ENCODE data around the gene TBX4. TPM values are rescaled to one million over a fixed set of nuclear protein-coding genes. Genes with fewer than 3 reads are reported as not detected.

Gene TBX4
- polyA plus RNA-seq, 1 donor (not counting 4 experiments of a cell fraction or from before 2014, with no cell fraction given): 0.04 TPM

DNA sequence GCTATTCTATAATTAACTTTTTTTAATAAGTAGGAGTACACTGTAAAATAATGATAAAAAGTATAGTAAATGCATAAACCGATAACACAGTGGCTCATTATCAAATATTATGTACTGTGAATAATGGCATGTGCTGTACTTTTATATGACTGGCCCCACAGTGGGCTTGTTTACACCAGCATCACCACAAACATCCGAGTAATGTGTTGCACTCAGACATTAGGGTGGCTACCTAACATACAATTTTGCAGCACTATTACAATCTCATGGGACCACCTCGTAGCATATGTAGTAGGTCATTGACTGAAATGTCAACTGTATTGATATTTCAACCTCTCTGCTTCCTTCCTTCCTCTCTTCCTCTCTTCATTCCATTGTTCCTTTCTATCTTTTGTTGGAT, 51.7 kb downstream of the TBX4 start:
- H3K27me3 ChIP-seq (ENCODE audit: control insufficient read depth, extremely low read depth, insufficient read depth, low read length): no peaks in the 10 kb centered on the region
- H2AFZ ChIP-seq (ENCODE audit: control insufficient read depth, low read length): no peak overlapping the region
- no peaks in the 10 kb centered on the region for H4K20me1 ChIP-seq (ENCODE audit: control insufficient read depth, extremely low read depth, insufficient read depth, low read length)
- H3K4me3 ChIP-seq (ENCODE audit: control insufficient read depth in 2 of 3, extremely low read depth in 1 of 3, insufficient read depth in 2 of 3, low read depth in 1 of 3, low read length in 3 of 3): no peak overlapping the region
- H3K9me1 ChIP-seq (ENCODE audit: control insufficient read depth, extremely low read depth, insufficient read depth, low read length): no peaks in the 10 kb centered on the region
- no peak overlapping the region for H3K9ac ChIP-seq (ENCODE audit: control insufficient read depth, extremely low read depth, insufficient read depth, low read length)
- no peaks in the 10 kb centered on the region for H3K79me2 ChIP-seq (ENCODE audit: control insufficient read depth, insufficient read depth, low read length)
- no peak overlapping the region for H3K27ac ChIP-seq (ENCODE audit: control insufficient read depth, insufficient read depth, low read length)
- no peak for DNase-seq (ENCODE audit: low read depth, low spot score)
- no peak for FAIRE-seq
- dilution Hi-C loops (cut with MboI; ENCODE audit: extremely low pct_ligation_motif_present, low sequenced_read_pairs): no loop called here
- TF ChIP-seq, protein P1, sequence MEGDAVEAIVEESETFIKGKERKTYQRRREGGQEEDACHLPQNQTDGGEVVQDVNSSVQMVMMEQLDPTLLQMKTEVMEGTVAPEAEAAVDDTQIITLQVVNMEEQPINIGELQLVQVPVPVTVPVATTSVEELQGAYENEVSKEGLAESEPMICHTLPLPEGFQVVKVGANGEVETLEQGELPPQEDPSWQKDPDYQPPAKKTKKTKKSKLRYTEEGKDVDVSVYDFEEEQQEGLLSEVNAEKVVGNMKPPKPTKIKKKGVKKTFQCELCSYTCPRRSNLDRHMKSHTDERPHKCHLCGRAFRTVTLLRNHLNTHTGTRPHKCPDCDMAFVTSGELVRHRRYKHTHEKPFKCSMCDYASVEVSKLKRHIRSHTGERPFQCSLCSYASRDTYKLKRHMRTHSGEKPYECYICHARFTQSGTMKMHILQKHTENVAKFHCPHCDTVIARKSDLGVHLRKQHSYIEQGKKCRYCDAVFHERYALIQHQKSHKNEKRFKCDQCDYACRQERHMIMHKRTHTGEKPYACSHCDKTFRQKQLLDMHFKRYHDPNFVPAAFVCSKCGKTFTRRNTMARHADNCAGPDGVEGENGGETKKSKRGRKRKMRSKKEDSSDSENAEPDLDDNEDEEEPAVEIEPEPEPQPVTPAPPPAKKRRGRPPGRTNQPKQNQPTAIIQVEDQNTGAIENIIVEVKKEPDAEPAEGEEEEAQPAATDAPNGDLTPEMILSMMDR (optimal IDR thresholded peaks at IDR 0.05 in 1 of 3, IDR thresholded peaks at IDR 0.05 in 1 of 3, conservative IDR thresholded peaks at IDR 0.05 in 1 of 3; ENCODE audit: extremely low read depth in 1 of 3, insufficient read depth in 2 of 3, low read length in 3 of 3): no peak
- TF ChIP-seq EZH2 (IDR thresholded peaks at IDR 0.05; ENCODE audit: low read length): no peak
- H3K36me3 ChIP-seq (ENCODE audit: control insufficient read depth in 2 of 2, extremely low read depth in 1 of 2, insufficient read depth in 2 of 2, low read length in 2 of 2): no peaks in the 10 kb centered on the region
- H3K4me2 ChIP-seq (ENCODE audit: control insufficient read depth, extremely low read depth, insufficient read depth, low read depth, low read length): no peak overlapping the region
- H3K4me1 ChIP-seq (ENCODE audit: control insufficient read depth, extremely low read depth, insufficient read depth, low read length): no peaks in the 10 kb centered on the region
- no peaks in the 10 kb centered on the region for H3K9me3 ChIP-seq (ENCODE audit: control insufficient read depth, low read depth, low read length)

DNA sequence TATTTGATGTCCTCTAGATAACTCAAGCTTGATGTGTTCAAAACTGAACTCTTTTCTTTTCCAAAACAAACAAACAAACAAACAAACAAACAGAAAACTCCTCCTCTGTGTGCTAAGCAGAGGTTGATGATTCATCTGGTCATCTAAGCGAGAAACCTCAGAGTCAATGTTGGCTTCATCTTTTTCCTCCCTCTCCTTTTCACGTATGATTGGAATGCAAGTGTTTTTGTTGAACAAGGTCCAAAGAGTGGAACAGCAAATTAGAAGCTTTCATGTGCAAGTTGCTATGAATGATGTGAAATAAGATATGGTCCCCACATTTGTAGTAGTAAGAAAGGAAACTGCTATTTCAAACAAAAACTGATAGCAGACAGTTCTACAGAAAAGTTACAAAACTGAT, 52.5 kb downstream of the TBX4 start:
- no peaks in the 10 kb centered on the region for H3K9me3 ChIP-seq (ENCODE audit: control insufficient read depth, low read depth, low read length)
- no peak overlapping the region for H3K27ac ChIP-seq (ENCODE audit: control insufficient read depth, insufficient read depth, low read length)
- DNase-seq (ENCODE audit: low read depth, low spot score) (no peak), FAIRE-seq (no peak)
- no peaks in the 10 kb centered on the region for H3K36me3 ChIP-seq (ENCODE audit: control insufficient read depth in 2 of 2, extremely low read depth in 1 of 2, insufficient read depth in 2 of 2, low read length in 2 of 2)
- H3K4me1 ChIP-seq (ENCODE audit: control insufficient read depth, extremely low read depth, insufficient read depth, low read length): no peaks in the 10 kb centered on the region
- H3K79me2 ChIP-seq (ENCODE audit: control insufficient read depth, insufficient read depth, low read length): no peaks in the 10 kb centered on the region
- H3K9ac ChIP-seq (ENCODE audit: control insufficient read depth, extremely low read depth, insufficient read depth, low read length): no peak overlapping the region
- H3K4me3 ChIP-seq (ENCODE audit: control insufficient read depth in 2 of 3, extremely low read depth in 1 of 3, insufficient read depth in 2 of 3, low read depth in 1 of 3, low read length in 3 of 3): no peak overlapping the region
- no peaks in the 10 kb centered on the region for H4K20me1 ChIP-seq (ENCODE audit: control insufficient read depth, extremely low read depth, insufficient read depth, low read length)
- H3K27me3 ChIP-seq (ENCODE audit: control insufficient read depth, extremely low read depth, insufficient read depth, low read length): no peaks in the 10 kb centered on the region
- dilution Hi-C loops (cut with MboI; ENCODE audit: extremely low pct_ligation_motif_present, low sequenced_read_pairs): no loop called here
- H3K9me1 ChIP-seq (ENCODE audit: control insufficient read depth, extremely low read depth, insufficient read depth, low read length): no peaks in the 10 kb centered on the region
- TF ChIP-seq EZH2 (IDR thresholded peaks at IDR 0.05; ENCODE audit: low read length): no peak
- TF ChIP-seq, protein P1 (optimal IDR thresholded peaks at IDR 0.05 in 1 of 3, IDR thresholded peaks at IDR 0.05 in 1 of 3, conservative IDR thresholded peaks at IDR 0.05 in 1 of 3; ENCODE audit: extremely low read depth in 1 of 3, insufficient read depth in 2 of 3, low read length in 3 of 3): no peak
- H2AFZ ChIP-seq (ENCODE audit: control insufficient read depth, low read length): no peak overlapping the region
- H3K4me2 ChIP-seq (ENCODE audit: control insufficient read depth, extremely low read depth, insufficient read depth, low read depth, low read length): no peak overlapping the region
